Ovary (tissue), 9 donors: Measurements from ENCODE around the gene PXK. TPM values are rescaled to one million over a fixed set of nuclear protein-coding genes. Genes with fewer than 3 reads are reported as not detected.

Source experiments
- DNase-seq, 5 donors: peaks; one replicate each; pipeline ENCODE4 v3.0.0-alpha.2; 2019 to 2020
- H3K27ac ChIP-seq, 2 donors: fragments of 200-600 bp; one replicate each; pipeline versions ENCODE4 v1.5.1 to v1.8.0; 2019 to 2022
- H3K27me3 ChIP-seq: fragments of 200-600 bp; one replicate; pipeline ENCODE4 v1.8.0; 2022
- H3K36me3 ChIP-seq: fragments of 200-600 bp; sonication (generic); one replicate; pipeline ENCODE4 v1.5.1; 2019
- H3K4me1 ChIP-seq: one replicate; pipeline ENCODE4 v1.8.1; 2013; ENCODE audit warnings: mild to moderate bottlenecking, moderate library complexity; ENCODE audit not compliant: insufficient read depth
- H3K4me3 ChIP-seq: fragments of 200-600 bp; sonication (generic); one replicate; pipeline ENCODE4 v1.5.1; 2017
- H3K9me3 ChIP-seq, 2 donors: fragments of 200-600 bp in 1 of 2; sonication (generic) in 1 of 2; one replicate each; pipeline versions ENCODE4 v1.5.1 to v1.8.1; 2013 to 2019; ENCODE audit warnings: mild to moderate bottlenecking in 1 of 2, moderate library complexity in 1 of 2
- CTCF ChIP-seq, 3 donors: fragments of 450-650 bp in 2 of 3; fragments of 200-600 bp in 1 of 3; IDR thresholded peaks; one replicate each; pipeline versions ENCODE4 v1.5.1 to v1.8.0; 2016 to 2022; ENCODE audit warnings: antibody characterized with exemption in 3 of 3, mild to moderate bottlenecking in 1 of 3
- EP300 ChIP-seq: sonication (generic); formaldehyde crosslinking; IDR thresholded peaks from one replicate; pipeline ENCODE4 v1.6.1; 2017; ENCODE audit warnings: antibody characterized with exemption
- POLR2A ChIP-seq: fragments of 450-650 bp; IDR thresholded peaks from one replicate; pipeline ENCODE4 v1.6.1; 2017; ENCODE audit warnings: antibody characterized with exemption, mild to moderate bottlenecking, moderate library complexity
- WGBS, 3 donors: extraction: QIAGEN DNeasy Blood & Tissue Kit in 1 of 3; methylation state at CpG; one replicate each; pipeline versions ENCODE4 v1.1.5 to v1.1.7; 2013 to 2017; 5-methylcytosine and 5-hydroxymethylcytosine counted together
- intact Hi-C, 4 donors: fragments of 100-400 bp; cut with DNase I; formaldehyde crosslinking; loops; one replicate each; pipeline versions ENCODE4 v1.11.0 to v1.15.1; 2022 to 2023
- polyA plus RNA-seq, 2 donors: library from polyadenylated mRNA; stranded (reverse); fragments of 200-250 nt in 1 of 2; fragments of 350-450 nt in 1 of 2; fragmentation: Illumina TruSeq in 1 of 2; extraction: RNeasy Lipid Tissue Mini Kit (QIAGEN cat#74804) in 1 of 2; gene quantifications; one replicate each; pipeline ENCODE4 v1.2.3, GENCODE V29; 2013 to 2014
- total RNA-seq, 7 donors: library from RNA; depleted of rRNA in 2 of 7; stranded (reverse); fragments of >200 nt in 2 of 7; fragmentation: NEBNext Ultra II Directional in 3 of 7; extraction: Animal tissue kit (Norgen Biotek cat#: 25700) in 3 of 7; gene quantifications; one replicate each; pipeline versions ENCODE4 v1.1.0 to v1.2.4, GENCODE V29; 2016 to 2023
- donor health status: DM: no; HTN: no; CAD: no; lungs with moderate emphysema.
- donor health status: DM: no; HTN: no; CAD: no.
- donor health status: Bipolar disorder and iron deficiency.
- donor health status: DM: yes; HTN: yes; CAD: no.
- donor health status: DM: no; HTN: no; CAD: no.
- donor health status: DM: yes; HTN: yes; CAD: no.

PXK gene
- total and polyA plus RNA-seq, 9 donors = 17.2 to 42.0 (median 25.9) TPM

DNA sequence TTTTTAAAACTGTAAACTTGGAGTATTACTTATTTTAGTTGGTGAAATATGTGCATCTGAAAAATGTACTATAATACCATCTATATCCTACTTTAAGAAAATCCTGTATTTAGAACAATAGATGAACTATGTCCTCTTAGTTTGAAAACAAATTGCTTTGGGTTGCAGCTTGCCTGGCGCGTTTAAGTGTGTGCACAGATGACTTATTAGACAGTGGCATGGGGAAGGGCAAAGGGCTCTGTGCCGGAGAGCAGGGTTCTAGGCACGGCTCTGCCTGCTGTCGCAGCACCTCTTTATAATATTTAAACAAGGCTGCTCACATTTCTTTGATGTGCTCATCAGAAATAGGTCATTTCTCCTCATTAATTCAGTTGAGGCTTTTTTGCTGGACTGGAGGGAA is 10.0 kb downstream of the PXK start:
- intact Hi-C loops = no loop called here
- WGBS, 3 donors = 71 to 81% (median 71%) methylated on average over 5 of the region's 5 CpGs

GRCh38 chr3:58345457-58345856 is 12.8 kb downstream of the PXK start:
- Histone ChIP-seq H3K36me3 (no peaks in the 10 kb centered on the region), H3K9me3 (no peaks in the 10 kb centered on the region), H3K27me3 (no peaks in the 10 kb centered on the region), H3K27ac (no peak overlapping the region), H3K4me3 (no peak overlapping the region), H3K4me1 (peaks cover 6% of the 10 kb centered on the region)
- WGBS, 3 donors = 91 to 95% (median 95%) methylated on average over 4 of the region's 4 CpGs
- intact Hi-C loops = no loop called here
- TF ChIP-seq CTCF (IDR thresholded peaks at IDR 0.05) (no peak), POLR2A (no peak)
- no peak for DNase-seq

More for the DNA sequence above, 10.0 kb downstream of the PXK start:
- H3K36me3 ChIP-seq = no peaks in the 10 kb centered on the region
- TF ChIP-seq EP300 (no peak), POLR2A (no peak), CTCF (IDR thresholded peaks at IDR 0.05) (no peak)
- no peak overlapping the region for H3K4me3 ChIP-seq
- no peaks in the 10 kb centered on the region for H3K9me3 ChIP-seq
- no peak for DNase-seq
- no peaks in the 10 kb centered on the region for H3K27me3 ChIP-seq
- H3K4me1 ChIP-seq = peaks cover 2% of the 10 kb centered on the region
- H3K27ac ChIP-seq = no peak overlapping the region

GRCh38 chr3:58346368-58346767 is 13.7 kb downstream of the PXK start:
- 50 to 93% (median 68%) methylated on average over 2 of the region's 2 CpGs for WGBS, 3 donors
- Histone ChIP-seq H3K4me1 (peaks cover 6% of the 10 kb centered on the region), H3K9me3 (no peaks in the 10 kb centered on the region), H3K27me3 (no peaks in the 10 kb centered on the region), H3K36me3 (no peaks in the 10 kb centered on the region), H3K27ac (no peak overlapping the region), H3K4me3 (no peak overlapping the region)
- DNase-seq = no peak
- intact Hi-C loops = no loop called here
- no peak for TF ChIP-seq POLR2A
- no peak for TF ChIP-seq CTCF (IDR thresholded peaks at IDR 0.05)
- no peak for TF ChIP-seq EP300

GRCh38 chr3:58347984-58348383 is 15.3 kb downstream of the PXK start:
- no peak overlapping the region for H3K27ac ChIP-seq
- H3K4me1 ChIP-seq = peaks cover 4% of the 10 kb centered on the region
- no peaks in the 10 kb centered on the region for H3K9me3 ChIP-seq
- intact Hi-C loops = no loop called here
- no peak for DNase-seq
- H3K4me3 ChIP-seq = no peak overlapping the region
- H3K27me3 ChIP-seq = no peaks in the 10 kb centered on the region
- H3K36me3 ChIP-seq = no peaks in the 10 kb centered on the region
- WGBS, 3 donors = 93 to 96% (median 96%) methylated on average over 7 of the region's 7 CpGs
- no peak for TF ChIP-seq EP300

GRCh38 chr3:58349792-58350626 is 17.3 kb downstream of the PXK start:
- H3K27me3 ChIP-seq = no peaks in the 10 kb centered on the region
- intact Hi-C loops = no loop called here
- TF ChIP-seq POLR2A (no peak), CTCF (IDR thresholded peaks at IDR 0.05) (no peak), EP300 (no peak)
- no peaks in the 10 kb centered on the region for H3K9me3 ChIP-seq
- no peaks in the 10 kb centered on the region for H3K36me3 ChIP-seq
- no peak overlapping the region for H3K27ac ChIP-seq
- DNase-seq = no peak
- H3K4me3 ChIP-seq = no peak overlapping the region
- peaks cover 4% of the 10 kb centered on the region for H3K4me1 ChIP-seq
- WGBS, 3 donors = 82 to 90% (median 88%) methylated on average over 7 of the region's 7 CpGs
